Spleen (tissue), 7 donors: Measurements from ENCODE around the gene ABCA1.

Experiments
- POLR2A ChIP-seq, 3 donors: fragments of 450-650 bp; IDR thresholded peaks; one replicate each; pipeline ENCODE4 v1.5.1; 2017; ENCODE audit warnings: antibody characterized with exemption in 3 of 3, mild to moderate bottlenecking in 1 of 3
- POLR2AphosphoS5 ChIP-seq, 3 donors: sonication (generic); formaldehyde crosslinking; IDR thresholded peaks; one replicate each; pipeline ENCODE4 v1.5.1; 2017; ENCODE audit warnings: antibody characterized with exemption in 3 of 3
- TF ChIP-seq, protein P1 (sequence below), 11 experiments: fragments of 200-600 bp in 7 of 11; fragments of 450-650 bp in 4 of 11; sonication (generic) in 4 of 11; IDR thresholded peaks in 8 of 11; conservative IDR thresholded peaks in 3 of 11; 1 replicate in 7 of 11; 2 replicates in 4 of 11; pipeline versions ENCODE4 v1.4.0 to v1.8.0; 2016 to 2021; ENCODE audit warnings: antibody characterized with exemption in 11 of 11, inconsistent platforms in 4 of 11, mild to moderate bottlenecking in 1 of 11
- donor health status: DM: no; HTN: no; CAD: no; lungs with moderate emphysema.
- donor health status: DM: no; HTN: no; CAD: no.
- donor health status: DM: no; HTN: no; CAD: no.

DNA sequence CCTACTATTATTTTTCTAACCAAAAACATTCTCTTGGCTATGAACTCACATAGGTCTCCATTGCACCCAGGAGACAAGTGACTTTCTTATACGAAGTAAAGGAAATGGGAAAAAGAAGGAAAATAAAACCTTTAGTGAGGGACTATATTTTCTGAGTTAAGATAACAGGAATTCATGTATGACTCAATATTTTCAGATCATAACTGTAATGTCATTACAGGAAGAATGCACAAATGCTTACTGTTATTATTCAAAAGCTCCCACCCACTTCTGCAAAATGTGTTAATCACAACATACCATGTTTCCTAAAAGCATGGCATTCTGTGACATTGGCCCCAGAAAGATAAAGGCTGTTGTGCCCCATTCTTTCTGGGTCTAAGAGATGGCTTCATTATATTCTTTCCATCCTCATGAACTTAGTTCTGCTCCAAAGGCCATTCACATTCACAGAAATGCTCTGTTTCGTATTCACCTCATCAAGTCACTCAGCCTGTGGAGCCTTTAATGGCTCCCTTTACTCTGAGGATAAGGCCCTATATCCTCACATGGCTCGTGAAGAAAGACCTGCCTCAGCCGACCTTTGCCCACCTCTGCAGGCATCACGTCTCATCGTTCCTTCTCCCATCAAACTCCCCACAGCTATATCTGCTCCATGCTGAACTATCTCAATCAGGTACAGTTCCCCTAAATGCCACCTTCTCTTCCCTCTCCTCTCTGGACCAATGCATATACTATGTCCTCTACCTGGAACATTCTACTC is 77.0 kb downstream of the ABCA1 start:
- TF ChIP-seq, protein P1, sequence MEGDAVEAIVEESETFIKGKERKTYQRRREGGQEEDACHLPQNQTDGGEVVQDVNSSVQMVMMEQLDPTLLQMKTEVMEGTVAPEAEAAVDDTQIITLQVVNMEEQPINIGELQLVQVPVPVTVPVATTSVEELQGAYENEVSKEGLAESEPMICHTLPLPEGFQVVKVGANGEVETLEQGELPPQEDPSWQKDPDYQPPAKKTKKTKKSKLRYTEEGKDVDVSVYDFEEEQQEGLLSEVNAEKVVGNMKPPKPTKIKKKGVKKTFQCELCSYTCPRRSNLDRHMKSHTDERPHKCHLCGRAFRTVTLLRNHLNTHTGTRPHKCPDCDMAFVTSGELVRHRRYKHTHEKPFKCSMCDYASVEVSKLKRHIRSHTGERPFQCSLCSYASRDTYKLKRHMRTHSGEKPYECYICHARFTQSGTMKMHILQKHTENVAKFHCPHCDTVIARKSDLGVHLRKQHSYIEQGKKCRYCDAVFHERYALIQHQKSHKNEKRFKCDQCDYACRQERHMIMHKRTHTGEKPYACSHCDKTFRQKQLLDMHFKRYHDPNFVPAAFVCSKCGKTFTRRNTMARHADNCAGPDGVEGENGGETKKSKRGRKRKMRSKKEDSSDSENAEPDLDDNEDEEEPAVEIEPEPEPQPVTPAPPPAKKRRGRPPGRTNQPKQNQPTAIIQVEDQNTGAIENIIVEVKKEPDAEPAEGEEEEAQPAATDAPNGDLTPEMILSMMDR (IDR thresholded peaks at IDR 0.05 in 8 of 11, conservative IDR thresholded peaks at IDR 0.05 in 3 of 11) = no peak
- no peak for TF ChIP-seq POLR2AphosphoS5 (IDR thresholded peaks at IDR 0.05)
- TF ChIP-seq POLR2A (IDR thresholded peaks at IDR 0.05) = no peak
